Vagina (tissue), 2 donors: Measurements from ENCODE around the gene WNT5B. TPM values are rescaled to one million over a fixed set of nuclear protein-coding genes. Genes with fewer than 3 reads are reported as not detected.
"Not testable (repeated sequence)": the region's sequence is repeated elsewhere in the genome, so short reads cannot be mapped to it uniquely, and the experiment has no call there.

ENCODE experiments used
- DNase-seq, 2 donors: peaks; one replicate each; pipeline ENCODE4 v3.0.0-alpha.2; 2017; ENCODE audit errors: extremely low spot score in 2 of 2
- H3K27ac ChIP-seq: fragments of 200-600 bp; sonication (generic); one replicate; pipeline ENCODE4 v1.5.1; 2019
- H3K27me3 ChIP-seq: fragments of 200-600 bp; sonication (generic); one replicate; pipeline ENCODE4 v1.5.1; 2019
- H3K36me3 ChIP-seq, 2 donors: fragments of 200-600 bp; sonication (generic); one replicate each; pipeline ENCODE4 v1.5.1; 2017 to 2019
- H3K4me1 ChIP-seq: fragments of 200-600 bp; sonication (generic); one replicate; pipeline ENCODE4 v1.5.1; 2019
- H3K4me3 ChIP-seq, 2 donors: fragments of 200-600 bp; sonication (generic); 1 replicate in 1 of 2; 2 replicates in 1 of 2; pipeline ENCODE4 v1.5.1; 2016 to 2019
- H3K9me3 ChIP-seq: fragments of 200-600 bp; sonication (generic); one replicate; pipeline ENCODE4 v1.5.1; 2019
- POLR2A ChIP-seq, 2 donors: fragments of 450-650 bp; IDR thresholded peaks; one replicate each; pipeline ENCODE4 v1.6.1; 2017; ENCODE audit warnings: antibody characterized with exemption in 2 of 2, mild to moderate bottlenecking in 2 of 2, moderate library complexity in 2 of 2
- POLR2AphosphoS5 ChIP-seq, 2 donors: sonication (generic); formaldehyde crosslinking; IDR thresholded peaks; one replicate each; pipeline ENCODE4 v1.9.0; 2017; ENCODE audit warnings: antibody characterized with exemption in 2 of 2, mild to moderate bottlenecking in 2 of 2, low read depth in 1 of 2; ENCODE audit not compliant: insufficient read depth in 1 of 2
- intact Hi-C: fragments of 100-400 bp; cut with DNase I; formaldehyde crosslinking; loops from one replicate; pipeline ENCODE4 v1.15.1; 2023
- microRNA-seq: library from miRNA; unstranded; fragments of <30 nt; microRNA quantifications from one replicate; pipeline ENCODE4, GENCODE V29; 2017; ENCODE audit warnings: borderline number of aligned reads, borderline replicate concordance
- small RNA-seq: library from RNA; depleted of rRNA; stranded (forward); fragments of <200 nt; gene quantifications from one replicate; pipeline ENCODE3, GENCODE V24; 2016
- total RNA-seq: library from RNA; depleted of rRNA; stranded (reverse); fragments of >200 nt; gene quantifications from one replicate; pipeline ENCODE4 v1.2.3, GENCODE V29; 2016
- TF ChIP-seq, protein P1 (sequence below), 3 experiments: fragments of 450-650 bp in 2 of 3; fragments of 200-600 bp in 1 of 3; sonication (generic) in 1 of 3; IDR thresholded peaks; one replicate each; pipeline ENCODE4 v1.5.1; 2017 to 2019; ENCODE audit warnings: antibody characterized with exemption in 3 of 3, mild to moderate bottlenecking in 2 of 3, moderate library complexity in 2 of 3

The WNT5B gene
- total RNA-seq, 1 donor from 2014 or later, result 7.6 TPM

DNA sequence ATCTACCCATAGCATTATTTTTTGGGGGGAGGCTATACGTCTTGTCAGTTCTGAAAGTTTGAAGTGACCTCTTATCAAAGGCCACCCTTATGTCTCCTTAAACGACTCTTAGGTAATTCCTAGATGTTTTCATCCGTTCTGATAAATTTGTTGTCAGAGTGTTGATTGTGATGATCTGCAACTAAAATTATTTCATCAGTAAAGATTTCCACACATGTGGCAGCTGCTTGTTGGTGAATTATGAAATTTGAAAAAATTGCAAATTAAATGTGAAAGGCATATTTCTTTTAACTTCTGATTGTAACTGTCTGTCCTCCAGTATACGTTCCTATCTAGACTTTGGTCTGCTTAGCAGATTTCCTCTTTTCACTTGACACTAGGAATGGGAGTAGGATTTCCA lies 63.2 kb downstream of the WNT5B start:
- Histone ChIP-seq H3K27ac (no peak overlapping the region), H3K36me3 (no peaks in the 10 kb centered on the region), H3K9me3 (no peaks in the 10 kb centered on the region), H3K4me1 (peaks cover 41% of the 10 kb centered on the region), H3K27me3 (no peaks in the 10 kb centered on the region), H3K4me3 (peak overlapping the region; percentile 81 to 99)
- DNase-seq, result no peak
- TF ChIP-seq POLR2AphosphoS5 (IDR thresholded peaks at IDR 0.05; ENCODE audit: insufficient read depth in 1 of 2, low read depth in 1 of 2) (no peak), POLR2A (IDR thresholded peaks at IDR 0.05) (no peak)
- TF ChIP-seq, protein P1, sequence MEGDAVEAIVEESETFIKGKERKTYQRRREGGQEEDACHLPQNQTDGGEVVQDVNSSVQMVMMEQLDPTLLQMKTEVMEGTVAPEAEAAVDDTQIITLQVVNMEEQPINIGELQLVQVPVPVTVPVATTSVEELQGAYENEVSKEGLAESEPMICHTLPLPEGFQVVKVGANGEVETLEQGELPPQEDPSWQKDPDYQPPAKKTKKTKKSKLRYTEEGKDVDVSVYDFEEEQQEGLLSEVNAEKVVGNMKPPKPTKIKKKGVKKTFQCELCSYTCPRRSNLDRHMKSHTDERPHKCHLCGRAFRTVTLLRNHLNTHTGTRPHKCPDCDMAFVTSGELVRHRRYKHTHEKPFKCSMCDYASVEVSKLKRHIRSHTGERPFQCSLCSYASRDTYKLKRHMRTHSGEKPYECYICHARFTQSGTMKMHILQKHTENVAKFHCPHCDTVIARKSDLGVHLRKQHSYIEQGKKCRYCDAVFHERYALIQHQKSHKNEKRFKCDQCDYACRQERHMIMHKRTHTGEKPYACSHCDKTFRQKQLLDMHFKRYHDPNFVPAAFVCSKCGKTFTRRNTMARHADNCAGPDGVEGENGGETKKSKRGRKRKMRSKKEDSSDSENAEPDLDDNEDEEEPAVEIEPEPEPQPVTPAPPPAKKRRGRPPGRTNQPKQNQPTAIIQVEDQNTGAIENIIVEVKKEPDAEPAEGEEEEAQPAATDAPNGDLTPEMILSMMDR (IDR thresholded peaks at IDR 0.05), result no peak
- intact Hi-C loops, result no loop called here

DNA sequence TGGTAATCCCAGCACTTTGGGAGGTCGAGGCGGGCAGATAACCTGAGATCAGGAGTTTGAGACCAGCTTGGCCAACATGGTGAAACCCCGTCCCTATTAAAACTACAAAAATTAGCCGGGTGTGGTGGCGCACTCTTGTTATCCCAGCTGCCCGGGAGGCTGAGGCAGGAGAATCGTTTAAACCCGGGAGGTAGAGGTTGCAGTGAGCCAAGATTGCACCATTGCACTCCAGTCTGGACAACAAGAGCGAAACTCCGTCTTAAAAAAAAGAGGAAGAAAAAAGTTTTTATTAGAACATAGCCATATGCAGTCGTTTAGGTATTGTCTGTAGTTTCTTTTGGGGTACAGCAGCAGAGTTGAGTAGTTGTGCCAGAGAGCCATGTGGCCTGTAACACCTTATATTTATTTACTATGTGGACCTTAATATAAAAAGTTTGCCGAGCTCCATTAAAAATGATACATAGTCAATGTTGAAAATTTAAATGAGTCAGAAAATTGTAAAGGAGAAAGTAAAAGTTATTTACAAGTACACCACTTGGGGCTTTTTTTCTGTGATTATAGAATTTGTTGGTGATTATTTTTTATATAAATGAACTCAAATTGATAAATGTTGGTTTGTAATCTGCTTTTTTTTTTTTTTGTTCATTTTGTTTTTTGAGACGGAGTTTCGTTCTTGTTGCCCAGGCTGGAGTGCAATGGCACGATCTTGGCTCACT lies 64.0 kb downstream of the WNT5B start:
- TF ChIP-seq POLR2A (IDR thresholded peaks at IDR 0.05) (no peak), POLR2AphosphoS5 (IDR thresholded peaks at IDR 0.05; ENCODE audit: insufficient read depth in 1 of 2, low read depth in 1 of 2) (no peak)
- TF ChIP-seq, protein P1 (IDR thresholded peaks at IDR 0.05), result no peak
- Histone ChIP-seq H3K36me3 (no peaks in the 10 kb centered on the region), H3K27me3 (no peaks in the 10 kb centered on the region), H3K4me1 (peaks cover 49% of the 10 kb centered on the region), H3K27ac (no peak overlapping the region), H3K4me3 (peak overlapping the region in 1 of 2 donors; percentile 99), H3K9me3 (no peaks in the 10 kb centered on the region)
- intact Hi-C loops, result no loop called here
- DNase-seq, result no peak

- H3K4me1 ChIP-seq, result peaks cover 59% of the 10 kb centered on the region
- H3K27ac ChIP-seq, H3K9me3 ChIP-seq, DNase-seq, H3K27me3 ChIP-seq, intact Hi-C loops, H3K4me3 ChIP-seq, H3K36me3 ChIP-seq: not testable (repeated sequence)
Observed at GRCh38 chr12:1695097-1695496, 66.1 kb downstream of the WNT5B start.

GRCh38 chr12:1695886-1696670 lies 67.0 kb downstream of the WNT5B start:
- intact Hi-C loops, result no loop called here
- H3K27ac ChIP-seq, result no peak overlapping the region
- peaks cover 55% of the 10 kb centered on the region for H3K4me1 ChIP-seq

DNA sequence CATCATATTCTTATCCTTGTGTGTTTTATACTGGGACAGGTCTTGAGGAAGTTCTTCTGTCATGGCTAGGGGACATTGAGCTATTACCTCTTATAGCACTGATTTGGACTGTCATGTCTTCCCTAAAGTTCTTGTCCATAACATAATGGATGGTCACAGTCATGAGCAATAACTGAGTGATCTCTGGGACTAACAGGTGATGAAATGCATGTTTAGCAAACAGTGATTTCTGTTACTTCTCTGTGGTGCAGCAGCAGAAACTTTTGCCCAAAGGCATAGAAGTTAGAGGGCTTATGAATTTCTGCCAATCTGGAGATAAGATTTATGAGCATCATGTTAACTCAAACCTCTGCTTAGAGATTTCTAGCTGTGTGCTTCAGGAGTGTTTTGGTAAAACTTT lies 67.8 kb downstream of the WNT5B start:
- Histone ChIP-seq H3K27me3 (no peaks in the 10 kb centered on the region), H3K4me1 (peaks cover 51% of the 10 kb centered on the region), H3K36me3 (no peaks in the 10 kb centered on the region), H3K9me3 (no peaks in the 10 kb centered on the region), H3K27ac (no peak overlapping the region), H3K4me3 (no peak overlapping the region)
- TF ChIP-seq POLR2AphosphoS5 (IDR thresholded peaks at IDR 0.05; ENCODE audit: insufficient read depth in 1 of 2, low read depth in 1 of 2) (no peak), POLR2A (IDR thresholded peaks at IDR 0.05) (no peak)
- TF ChIP-seq, protein P1 (IDR thresholded peaks at IDR 0.05), result no peak
- DNase-seq, result no peak
- intact Hi-C loops, result no loop called here

More at GRCh38 chr12:1695886-1696670, 67.0 kb downstream of the WNT5B start:
- no peaks in the 10 kb centered on the region for H3K9me3 ChIP-seq
- no peaks in the 10 kb centered on the region for H3K27me3 ChIP-seq
- DNase-seq, result no peak
- TF ChIP-seq POLR2AphosphoS5 (IDR thresholded peaks at IDR 0.05; ENCODE audit: insufficient read depth in 1 of 2, low read depth in 1 of 2) (no peak), POLR2A (IDR thresholded peaks at IDR 0.05) (no peak)
- TF ChIP-seq, protein P1 (IDR thresholded peaks at IDR 0.05), result no peak
- no peak overlapping the region for H3K4me3 ChIP-seq
- no peaks in the 10 kb centered on the region for H3K36me3 ChIP-seq

Small RNA genes lying within 50 kb of the gene (microRNA-seq; reads per million reads assigned to microRNA genes)
- not detected for gene MIR3649

Small RNA genes lying within 50 kb of the gene (small RNA-seq; reads per million reads assigned to genes)
- gene MIR3649, result not detected

Other genes with a start within 250 kb of the WNT5B start
- gene FBXL14, start 34.6 kb upstream of the WNT5B start, total RNA-seq, result 15.2 TPM
- gene ADIPOR2, start 61.8 kb downstream of the WNT5B start, total RNA-seq, result 54.0 TPM
- not detected for gene LRTM2, start 191.3 kb downstream of the WNT5B start, total RNA-seq